DOHH2 (cell line): ENCODE data around the gene PRND.

Source experiments
- EZH2phosphoT487 ChIP-seq: fragments of 200-600 bp; sonication (generic); IDR thresholded peaks from 2 replicates; pipeline ENCODE4 v1.6.1; 2017; ENCODE audit warnings: borderline replicate concordance, mild to moderate bottlenecking, antibody characterized with exemption, low read length, moderate library complexity, mixed read lengths
- TF ChIP-seq, protein P1 (sequence below): fragments of 200-600 bp; sonication (generic); IDR thresholded peaks from one replicate; pipeline ENCODE4 v1.5.1; 2014; ENCODE audit warnings: antibody characterized with exemption, mild to moderate bottlenecking, low read depth, low read length; ENCODE audit not compliant: poor library complexity, severe bottlenecking

DNA sequence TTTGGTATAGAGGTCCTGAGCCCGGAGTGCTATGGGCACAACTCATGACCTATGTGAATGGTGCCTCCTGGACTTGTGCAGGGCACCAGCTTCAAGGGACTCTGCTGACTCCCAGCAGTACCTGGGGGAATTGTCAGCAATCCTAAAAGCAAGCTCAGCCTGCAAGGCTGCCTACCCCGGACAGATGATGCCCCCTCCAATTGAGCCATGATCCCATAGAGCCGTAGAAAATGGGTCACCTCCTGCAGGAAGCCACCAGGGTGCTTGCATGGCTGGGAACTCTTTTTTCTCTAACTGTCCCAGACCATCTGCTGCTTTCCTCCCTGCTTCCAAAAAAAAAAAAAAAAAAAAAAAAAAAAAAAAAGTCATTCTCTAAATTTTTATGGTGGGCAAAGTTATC is 12.9 kb upstream of the PRND start:
- TF ChIP-seq, protein P1, sequence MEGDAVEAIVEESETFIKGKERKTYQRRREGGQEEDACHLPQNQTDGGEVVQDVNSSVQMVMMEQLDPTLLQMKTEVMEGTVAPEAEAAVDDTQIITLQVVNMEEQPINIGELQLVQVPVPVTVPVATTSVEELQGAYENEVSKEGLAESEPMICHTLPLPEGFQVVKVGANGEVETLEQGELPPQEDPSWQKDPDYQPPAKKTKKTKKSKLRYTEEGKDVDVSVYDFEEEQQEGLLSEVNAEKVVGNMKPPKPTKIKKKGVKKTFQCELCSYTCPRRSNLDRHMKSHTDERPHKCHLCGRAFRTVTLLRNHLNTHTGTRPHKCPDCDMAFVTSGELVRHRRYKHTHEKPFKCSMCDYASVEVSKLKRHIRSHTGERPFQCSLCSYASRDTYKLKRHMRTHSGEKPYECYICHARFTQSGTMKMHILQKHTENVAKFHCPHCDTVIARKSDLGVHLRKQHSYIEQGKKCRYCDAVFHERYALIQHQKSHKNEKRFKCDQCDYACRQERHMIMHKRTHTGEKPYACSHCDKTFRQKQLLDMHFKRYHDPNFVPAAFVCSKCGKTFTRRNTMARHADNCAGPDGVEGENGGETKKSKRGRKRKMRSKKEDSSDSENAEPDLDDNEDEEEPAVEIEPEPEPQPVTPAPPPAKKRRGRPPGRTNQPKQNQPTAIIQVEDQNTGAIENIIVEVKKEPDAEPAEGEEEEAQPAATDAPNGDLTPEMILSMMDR, result no peak
- no peak for TF ChIP-seq EZH2phosphoT487
